Naive thymus-derived CD8-positive, alpha-beta T cell (primary cell): Measurements from ENCODE around the gene COL6A3. TPM values are rescaled to one million over a fixed set of nuclear protein-coding genes. Genes with fewer than 3 reads are reported as not detected.

Source experiments
- ATAC-seq, 2 donors: fragments of 150-1000 bp; cut with Tn5 transposase in 1 of 2; sonication (Bioruptor Pico), chemical (Tn5 transposase) in 1 of 2; 1 replicate in 1 of 2; 2 replicates in 1 of 2; pipeline ENCODE4 v1.10.0; 2021; ENCODE audit warnings: mild to moderate bottlenecking in 2 of 2, moderate library complexity in 2 of 2
- POLR2A ChIA-PET: fragments of 350-600 bp; sonication (Branson Sonifier 250); formaldehyde crosslinking; loops from one replicate; lab custom pipeline; 2021; ENCODE audit warnings: antibody characterized with exemption; lab: Charles Lee
- DNase-seq, 10 donors: peaks; one replicate each; pipeline versions ENCODE4 v3.0.0 to v3.0.0-alpha.2; 2020 to 2022
- H3K27ac Mint-ChIP-seq, 10 donors: one replicate each; pipeline ENCODE4 v1.8.0; 2020 to 2022; ENCODE audit warnings: mild to moderate bottlenecking in 10 of 10, mixed read lengths in 10 of 10, moderate library complexity in 4 of 10, inconsistent platforms in 1 of 10
- H3K27me3 Mint-ChIP-seq, 5 donors: one replicate each; pipeline ENCODE4 v1.8.0; 2021 to 2022; ENCODE audit warnings: mixed read lengths in 5 of 5
- H3K36me3 Mint-ChIP-seq, 3 donors: one replicate each; pipeline ENCODE4 v1.8.0; 2020 to 2022; ENCODE audit warnings: mixed read lengths in 3 of 3, mild to moderate bottlenecking in 2 of 3, inconsistent platforms in 1 of 3
- H3K4me1 Mint-ChIP-seq, 4 donors: one replicate each; pipeline ENCODE4 v1.8.0; 2021 to 2022; ENCODE audit warnings: mixed read lengths in 4 of 4
- H3K4me3 Mint-ChIP-seq, 10 donors: one replicate each; pipeline ENCODE4 v1.8.0; 2020 to 2022; ENCODE audit warnings: mild to moderate bottlenecking in 10 of 10, mixed read lengths in 10 of 10, moderate library complexity in 6 of 10, inconsistent platforms in 1 of 10
- H3K9me3 Mint-ChIP-seq, 9 donors: one replicate each; pipeline ENCODE4 v1.8.0; 2020 to 2022; ENCODE audit warnings: mixed read lengths in 9 of 9, mild to moderate bottlenecking in 3 of 9, inconsistent platforms in 1 of 9, moderate library complexity in 1 of 9
- polyA plus RNA-seq, 3 donors: library from polyadenylated mRNA; unstranded; fragments of 300-500 nt; fragmentation: Illumina TruSeq; gene quantifications; one replicate each; pipeline ENCODE4 v1.2.3, GENCODE V29; 2021
- total RNA-seq, 8 experiments: library from RNA in 2 of 8; stranded (reverse) in 2 of 8; gene quantifications; one replicate each; pipeline ENCODE4 v1.2.3 and lab custom pipeline; 2021 to 2026

The COL6A3 gene
- total and polyA plus RNA-seq, 5 experiments from 2014 or later = 0.95 to 4.1 (median 2.0) TPM

DNA sequence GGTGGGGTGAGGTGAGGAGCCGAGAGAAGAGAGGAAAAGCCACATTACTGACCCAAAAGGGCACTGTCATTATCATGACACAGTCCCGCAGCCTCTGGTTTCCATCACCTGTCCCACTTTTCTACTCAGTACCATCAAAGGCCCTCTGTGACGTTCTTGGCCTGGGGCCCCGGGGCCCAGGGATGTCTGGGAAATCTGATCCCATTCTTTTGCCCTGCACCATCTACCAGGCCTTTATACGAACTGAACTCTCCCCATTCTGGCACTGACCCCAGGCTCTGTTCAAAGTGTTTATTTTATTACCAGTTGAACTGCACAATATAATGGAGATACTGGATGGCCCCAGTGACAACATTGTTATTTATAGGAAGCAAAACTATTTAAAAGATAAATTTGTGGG lies 89.1 kb downstream of the COL6A3 start:
- no peak overlapping the region for H3K27ac Mint-ChIP-seq
- H3K27me3 Mint-ChIP-seq = peaks cover 0 to 6% (median 0%) of the 10 kb centered on the region in 5 donors
- no peaks in the 10 kb centered on the region for H3K9me3 Mint-ChIP-seq
- no peaks in the 10 kb centered on the region for H3K36me3 Mint-ChIP-seq
- POLR2A ChIA-PET = no interaction called here
- H3K4me3 Mint-ChIP-seq = no peak overlapping the region
- ATAC-seq (no peak), DNase-seq (no peak)
- H3K4me1 Mint-ChIP-seq = no peaks in the 10 kb centered on the region

- H3K9me3 Mint-ChIP-seq = no peaks in the 10 kb centered on the region
- DNase-seq (no peak), ATAC-seq (no peak)
- H3K27me3 Mint-ChIP-seq = peaks cover 0 to 10% (median 0%) of the 10 kb centered on the region in 5 donors
- H3K4me3 Mint-ChIP-seq = no peak overlapping the region
- H3K27ac Mint-ChIP-seq = no peak overlapping the region
- H3K4me1 Mint-ChIP-seq = no peaks in the 10 kb centered on the region
- no peaks in the 10 kb centered on the region for H3K36me3 Mint-ChIP-seq
- POLR2A ChIA-PET = no interaction called here
Measured at GRCh38 chr2:237324405-237324831, 89.5 kb downstream of the COL6A3 start.

DNA sequence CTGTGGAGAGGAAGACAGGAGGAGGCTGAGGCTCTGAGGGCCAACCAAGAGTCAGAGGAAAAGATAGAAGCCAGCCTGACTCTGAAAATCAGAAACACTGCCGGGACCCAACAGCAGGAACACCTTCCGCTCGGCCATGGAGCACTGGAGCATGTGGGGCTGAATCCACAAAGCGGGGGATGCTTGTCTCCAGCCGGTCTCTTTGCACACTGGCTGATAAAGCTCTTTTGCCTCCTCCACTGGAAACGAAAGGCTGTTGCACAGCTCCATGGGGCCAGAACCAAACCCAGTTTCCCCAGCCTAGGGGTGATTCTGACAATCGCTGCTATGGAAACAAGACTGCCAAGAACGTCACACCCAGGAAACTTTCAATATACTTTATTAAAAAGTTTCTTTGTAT lies 90.3 kb downstream of the COL6A3 start:
- DNase-seq = no peak
- H3K27me3 Mint-ChIP-seq = peaks cover 0 to 17% (median 2%) of the 10 kb centered on the region in 5 donors

DNA sequence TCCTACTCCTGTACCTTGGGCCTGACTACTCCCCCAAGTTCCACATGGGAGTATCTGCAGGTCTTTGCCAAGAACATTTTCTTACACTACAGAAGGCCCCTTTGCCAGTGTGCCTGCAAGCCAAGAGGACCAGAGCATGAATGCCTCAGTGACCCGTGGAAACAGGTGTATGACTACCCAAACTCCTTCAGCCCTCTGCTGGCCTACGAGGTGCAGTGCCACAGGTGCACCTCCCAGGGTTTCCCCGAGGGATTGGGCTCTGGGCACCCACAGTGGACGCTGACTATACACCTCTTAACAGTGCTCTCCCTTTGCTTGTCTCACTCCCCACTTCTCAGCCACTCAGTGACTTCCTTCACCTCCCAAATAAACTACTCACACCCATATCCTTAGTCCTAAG lies 91.4 kb downstream of the COL6A3 start:
- H3K9me3 Mint-ChIP-seq = no peaks in the 10 kb centered on the region
- H3K4me3 Mint-ChIP-seq = no peak overlapping the region
- DNase-seq = no peak
- H3K27ac Mint-ChIP-seq = no peak overlapping the region
- POLR2A ChIA-PET = no interaction called here
- H3K36me3 Mint-ChIP-seq = no peaks in the 10 kb centered on the region
- no peak for ATAC-seq
- H3K4me1 Mint-ChIP-seq = no peaks in the 10 kb centered on the region
- peaks cover 0 to 17% (median 2%) of the 10 kb centered on the region in 5 donors for H3K27me3 Mint-ChIP-seq

More for the DNA sequence above, 90.3 kb downstream of the COL6A3 start:
- no peaks in the 10 kb centered on the region for H3K4me1 Mint-ChIP-seq
- no peak for ATAC-seq
- no peaks in the 10 kb centered on the region for H3K9me3 Mint-ChIP-seq
- POLR2A ChIA-PET = no interaction called here
- H3K36me3 Mint-ChIP-seq = no peaks in the 10 kb centered on the region
- no peak overlapping the region for H3K27ac Mint-ChIP-seq
- H3K4me3 Mint-ChIP-seq = no peak overlapping the region

DNA sequence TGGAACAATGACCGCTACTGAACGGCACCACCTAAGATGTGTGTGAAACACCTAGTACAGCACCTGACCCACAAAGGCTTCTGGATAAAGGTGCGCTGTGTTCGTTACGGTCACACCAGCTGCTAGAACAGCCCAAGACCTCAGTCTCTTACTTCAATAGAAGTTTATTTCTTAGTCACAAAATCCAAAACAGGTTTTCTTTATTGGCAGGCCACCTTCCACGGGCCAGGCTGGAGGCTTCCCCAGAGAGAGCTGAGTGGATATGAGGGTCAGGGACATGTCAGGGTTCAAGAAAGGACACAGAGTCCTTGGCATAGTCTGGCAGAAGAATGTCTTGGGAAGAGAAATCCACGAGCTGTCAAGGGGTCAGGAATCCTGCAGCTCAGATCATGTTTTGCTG lies 92.2 kb downstream of the COL6A3 start:
- DNase-seq = no peak
- H3K4me3 Mint-ChIP-seq = no peak overlapping the region
- peaks cover 0 to 2% (median 0%) of the 10 kb centered on the region in 4 donors for H3K4me1 Mint-ChIP-seq
- no peak overlapping the region for H3K27ac Mint-ChIP-seq
- no peaks in the 10 kb centered on the region for H3K36me3 Mint-ChIP-seq
- H3K9me3 Mint-ChIP-seq = no peaks in the 10 kb centered on the region
- H3K27me3 Mint-ChIP-seq = peaks cover 0 to 17% (median 4%) of the 10 kb centered on the region in 5 donors
- no peak for ATAC-seq
- POLR2A ChIA-PET = no interaction called here

DNA sequence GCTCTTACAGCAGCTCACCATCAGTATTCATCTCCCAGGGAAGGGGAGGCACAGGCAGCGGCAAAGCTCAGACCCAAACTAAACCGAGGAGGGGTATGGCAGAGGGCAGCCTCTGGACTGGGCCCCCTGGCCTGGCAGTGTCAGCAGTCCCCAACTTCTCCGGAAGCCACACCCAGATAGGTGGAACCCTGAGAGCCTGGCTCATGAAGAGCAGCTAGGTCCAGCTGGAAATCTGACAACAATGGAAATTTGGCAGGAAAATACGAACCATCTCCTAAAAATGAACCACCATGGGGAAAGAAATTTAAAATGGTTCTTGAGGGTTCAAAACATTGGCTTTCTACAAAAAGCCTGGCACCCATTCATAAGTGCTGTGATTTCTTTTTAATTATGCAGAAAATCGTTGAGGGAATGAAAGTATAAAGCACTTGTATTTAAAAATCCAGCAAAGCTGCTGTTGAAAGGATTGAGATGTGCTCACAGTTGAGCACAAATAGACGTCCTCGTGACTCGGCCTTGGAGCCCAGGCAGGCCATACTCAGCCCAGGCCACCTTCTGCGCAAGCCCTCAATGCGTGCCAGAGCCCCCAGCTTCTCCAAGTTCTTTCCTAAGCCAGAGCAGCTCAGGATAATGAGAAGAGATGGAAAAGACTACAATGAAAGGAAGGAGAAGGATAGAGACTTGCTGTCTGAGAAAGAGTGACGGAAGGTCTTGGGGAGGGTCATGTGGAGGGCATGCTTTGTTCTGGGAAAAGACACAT lies 93.0 kb downstream of the COL6A3 start:
- POLR2A ChIA-PET = no interaction called here
- H3K4me1 Mint-ChIP-seq = peaks cover 0 to 2% (median 0%) of the 10 kb centered on the region in 4 donors
- H3K36me3 Mint-ChIP-seq = no peaks in the 10 kb centered on the region
- H3K4me3 Mint-ChIP-seq = no peak overlapping the region
- peaks cover 0 to 17% (median 4%) of the 10 kb centered on the region in 5 donors for H3K27me3 Mint-ChIP-seq
- DNase-seq (no peak), ATAC-seq (no peak)
- H3K9me3 Mint-ChIP-seq = no peaks in the 10 kb centered on the region
- peak overlapping the region in 1 of 10 donors; percentile 27 for H3K27ac Mint-ChIP-seq

DNA sequence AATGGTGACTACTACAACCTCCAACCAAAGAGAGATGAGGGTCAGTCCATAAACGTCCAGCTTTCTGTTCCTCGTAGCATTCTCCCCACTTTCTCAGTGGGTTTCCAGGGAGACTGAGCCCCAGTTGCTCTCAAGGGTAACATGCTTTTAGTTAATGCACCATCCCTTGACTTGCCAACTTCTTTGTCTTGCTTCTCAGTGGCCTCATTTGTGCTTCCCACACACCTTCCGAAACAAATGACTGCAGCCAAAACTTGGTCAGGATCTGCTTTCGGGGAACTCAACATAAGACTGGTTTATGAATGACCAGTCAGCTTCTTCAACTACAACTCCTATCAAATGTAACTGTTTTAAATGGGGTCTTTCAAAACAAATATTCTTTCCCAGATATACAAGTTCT lies 94.1 kb downstream of the COL6A3 start:
- Mint-ChIP-seq H3K36me3 (no peaks in the 10 kb centered on the region), H3K9me3 (no peaks in the 10 kb centered on the region), H3K27ac (no peak overlapping the region), H3K4me3 (no peak overlapping the region), H3K27me3 (peaks cover 0 to 17% (median 4%) of the 10 kb centered on the region in 5 donors), H3K4me1 (peaks cover 0 to 2% (median 0%) of the 10 kb centered on the region in 4 donors)
- POLR2A ChIA-PET = no interaction called here
- DNase-seq (no peak), ATAC-seq (no peak)

- Mint-ChIP-seq H3K27ac (no peak overlapping the region), H3K27me3 (peaks cover 0 to 17% (median 4%) of the 10 kb centered on the region in 5 donors), H3K36me3 (no peaks in the 10 kb centered on the region), H3K4me3 (no peak overlapping the region), H3K4me1 (peaks cover 0 to 2% (median 0%) of the 10 kb centered on the region in 4 donors), H3K9me3 (no peaks in the 10 kb centered on the region)
- ATAC-seq (no peak), DNase-seq (no peak)
- POLR2A ChIA-PET = no interaction called here
Measured at GRCh38 chr2:237319086-237319820, 94.7 kb downstream of the COL6A3 start.

- DNase-seq (no peak), ATAC-seq (no peak)
- Mint-ChIP-seq H3K36me3 (no peaks in the 10 kb centered on the region), H3K27ac (no peak overlapping the region), H3K27me3 (peaks cover 0 to 17% (median 9%) of the 10 kb centered on the region in 5 donors), H3K4me3 (no peak overlapping the region), H3K4me1 (peaks cover 0 to 2% (median 0%) of the 10 kb centered on the region in 4 donors), H3K9me3 (no peaks in the 10 kb centered on the region)
- POLR2A ChIA-PET = no interaction called here
Measured at GRCh38 chr2:237316339-237316738, 97.6 kb downstream of the COL6A3 start.

DNA sequence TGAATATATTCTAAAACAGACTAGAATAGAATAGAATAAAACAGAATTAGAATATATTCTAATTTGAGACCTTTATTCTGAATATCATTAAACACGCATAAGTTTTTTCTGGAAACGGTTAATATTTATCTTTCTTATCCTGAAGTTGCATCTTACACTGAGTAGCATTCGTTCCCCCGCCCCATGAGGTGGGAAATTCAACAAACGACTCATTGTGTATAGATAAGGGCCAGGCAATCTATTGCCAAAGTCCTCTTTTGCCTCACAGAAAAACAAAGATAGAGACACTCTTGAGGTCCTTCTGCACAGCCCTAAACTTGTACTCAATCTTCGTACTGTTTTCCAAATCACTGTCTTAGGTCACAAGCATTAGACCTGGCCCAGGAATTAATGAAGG lies 98.1 kb downstream of the COL6A3 start:
- Mint-ChIP-seq H3K27me3 (peaks cover 0 to 17% (median 9%) of the 10 kb centered on the region in 5 donors), H3K36me3 (no peaks in the 10 kb centered on the region), H3K27ac (no peak overlapping the region), H3K9me3 (no peaks in the 10 kb centered on the region), H3K4me3 (no peak overlapping the region), H3K4me1 (peaks cover 0 to 2% (median 0%) of the 10 kb centered on the region in 4 donors)
- POLR2A ChIA-PET = no interaction called here
- no peak for DNase-seq
- ATAC-seq = no peak

DNA sequence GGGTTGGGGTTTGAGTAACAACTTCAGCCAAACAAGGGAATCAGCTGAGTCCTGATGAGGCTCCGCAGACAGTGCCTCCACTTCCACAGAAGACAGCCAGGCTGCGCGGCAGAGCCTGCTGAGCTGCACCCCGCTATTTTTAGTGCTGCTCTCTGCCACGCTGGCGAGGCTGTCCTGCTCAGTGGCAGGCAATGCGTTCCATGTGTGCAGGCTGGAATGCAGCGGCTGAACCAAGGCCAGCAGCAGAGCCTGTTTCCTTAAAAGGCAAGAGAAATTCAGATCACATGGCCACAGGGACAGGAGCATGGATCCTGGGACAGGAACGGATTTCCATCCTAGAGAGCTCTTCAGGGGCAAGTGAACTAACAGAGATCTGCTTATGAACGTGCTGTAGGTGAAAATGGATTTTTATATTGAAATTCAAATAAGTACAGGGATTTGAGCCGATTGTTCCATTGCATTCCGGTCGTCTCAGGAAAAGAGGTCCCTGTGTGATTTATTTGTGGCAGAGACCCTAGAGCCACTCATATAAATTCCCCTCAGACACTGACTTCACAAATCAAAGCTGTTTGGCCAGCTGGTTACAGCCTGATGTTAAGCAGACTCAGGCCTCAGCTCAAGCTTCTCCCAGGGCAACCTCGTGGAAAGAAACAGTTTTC lies 98.7 kb downstream of the COL6A3 start:
- POLR2A ChIA-PET = no interaction called here
- Mint-ChIP-seq H3K27ac (no peak overlapping the region), H3K36me3 (no peaks in the 10 kb centered on the region), H3K27me3 (peaks cover 0 to 16% (median 9%) of the 10 kb centered on the region in 5 donors), H3K4me1 (peaks cover 0 to 2% (median 0%) of the 10 kb centered on the region in 4 donors), H3K9me3 (no peaks in the 10 kb centered on the region), H3K4me3 (no peak overlapping the region)
- ATAC-seq (no peak), DNase-seq (no peak)

- ATAC-seq = no peak
- Mint-ChIP-seq H3K27ac (no peak overlapping the region), H3K36me3 (no peaks in the 10 kb centered on the region), H3K4me1 (peaks cover 0 to 2% (median 0%) of the 10 kb centered on the region in 4 donors), H3K4me3 (no peak overlapping the region), H3K9me3 (no peaks in the 10 kb centered on the region), H3K27me3 (peaks cover 0 to 10% (median 9%) of the 10 kb centered on the region in 5 donors)
- no peak for DNase-seq
- POLR2A ChIA-PET = no interaction called here
Measured at GRCh38 chr2:237314681-237315080, 99.3 kb downstream of the COL6A3 start.

DNA sequence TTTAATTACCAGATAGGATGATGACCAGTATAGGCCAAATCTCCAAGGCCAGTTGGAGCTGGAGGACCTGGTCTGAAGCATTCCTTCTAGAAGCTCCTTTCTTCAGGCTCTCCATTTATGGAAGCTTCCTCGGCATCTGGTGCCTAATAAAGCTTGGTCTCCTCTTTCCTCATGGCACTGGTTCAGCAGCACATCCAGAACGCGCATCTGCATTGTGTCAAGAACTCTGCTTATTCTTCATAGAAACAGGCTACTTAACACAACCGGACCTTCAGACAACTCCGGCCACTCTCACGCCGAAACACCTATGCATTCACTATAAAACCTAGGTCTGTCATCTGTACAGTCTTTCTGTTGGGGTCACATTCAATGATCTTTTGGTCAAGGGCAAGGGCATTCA lies 99.8 kb downstream of the COL6A3 start:
- Mint-ChIP-seq H3K4me1 (peaks cover 0 to 2% (median 0%) of the 10 kb centered on the region in 4 donors), H3K36me3 (no peaks in the 10 kb centered on the region), H3K27ac (no peak overlapping the region), H3K27me3 (peaks cover 0 to 9% (median 9%) of the 10 kb centered on the region in 5 donors), H3K4me3 (no peak overlapping the region), H3K9me3 (no peaks in the 10 kb centered on the region)
- ATAC-seq = no peak
- POLR2A ChIA-PET = no interaction called here
- no peak for DNase-seq
